NCI-H748 (cell line): Measurements from ENCODE around the gene CMTM8.

Source experiments
- DNase-seq: peaks from one replicate; lab custom pipeline; 2025; ENCODE audit not compliant: unreplicated experiment; lab: John Stamatoyannopoulos, UW

CMTM8 gene

GRCh38 chr3:32303977-32304881 is 65.7 kb downstream of the CMTM8 start:
- DNase-seq = peak; percentile 88

DNA sequence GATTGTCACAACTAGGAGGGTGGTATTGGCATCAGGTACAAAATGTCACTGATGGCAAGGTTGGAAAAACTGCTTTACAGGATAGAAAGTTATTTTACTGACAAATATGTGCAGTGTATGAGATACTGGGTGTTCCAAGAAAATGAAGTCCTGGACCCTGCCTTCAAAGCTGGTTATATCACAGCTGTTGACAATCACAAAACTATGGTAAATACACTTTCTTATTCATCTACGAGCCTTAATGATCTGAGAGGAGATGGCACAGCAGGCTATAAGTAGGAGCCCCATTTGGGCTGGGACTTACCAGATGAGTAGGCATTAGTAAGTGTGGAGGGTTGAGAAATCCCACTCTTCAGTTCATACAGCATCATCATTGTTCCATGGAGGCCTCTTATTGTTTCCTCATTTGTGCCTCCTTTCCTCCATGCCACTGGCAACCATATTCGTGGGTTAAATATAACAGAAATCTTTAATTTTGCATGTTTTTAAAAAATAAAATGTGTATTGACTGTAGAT is 66.9 kb downstream of the CMTM8 start:
- DNase-seq = no peak

DNA sequence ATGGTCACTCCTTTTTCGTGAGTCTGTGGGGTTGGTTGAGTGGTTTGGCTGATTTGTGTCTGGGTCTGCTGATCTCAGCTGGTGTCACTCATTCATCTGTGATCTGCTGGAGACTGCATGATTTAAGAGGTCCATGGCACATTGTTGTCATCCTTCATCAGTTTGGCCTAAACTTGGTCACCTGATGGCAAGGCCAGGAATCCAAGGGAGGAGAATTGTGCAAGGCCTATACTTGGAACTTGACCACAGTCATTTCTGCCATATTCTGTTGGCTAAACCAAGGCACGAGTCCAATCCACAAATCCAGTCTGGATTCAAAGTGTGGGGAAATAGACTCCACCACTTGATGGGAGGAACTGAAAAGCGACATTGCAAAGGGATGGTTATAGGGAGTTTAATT is 67.6 kb downstream of the CMTM8 start:
- no peak for DNase-seq

DNA sequence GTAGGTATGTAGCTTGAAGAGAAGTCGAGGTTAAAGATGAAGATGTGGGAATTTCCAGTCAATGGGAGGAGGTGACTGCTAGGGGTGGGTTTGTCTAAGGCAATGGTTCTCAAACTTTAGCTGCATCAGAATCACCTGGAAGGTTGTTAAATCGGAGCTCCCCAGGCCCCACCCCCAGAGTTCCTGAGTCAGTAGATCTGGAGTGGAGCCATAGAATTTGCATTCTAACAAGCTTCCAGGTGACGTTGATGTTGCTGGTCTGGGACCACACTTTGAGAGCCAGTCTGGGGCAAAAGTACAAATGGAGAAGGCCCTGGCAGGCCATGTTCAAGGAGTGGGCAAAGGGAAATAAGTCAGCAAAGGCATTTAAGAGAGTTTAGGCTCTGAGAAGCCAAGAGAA is 69.1 kb downstream of the CMTM8 start:
- no peak for DNase-seq

- DNase-seq = no peak
Observed at GRCh38 chr3:32308378-32308777, 69.9 kb downstream of the CMTM8 start.

GRCh38 chr3:32309654-32310242 is 71.3 kb downstream of the CMTM8 start:
- no peak for DNase-seq

- peak; percentile 7 for DNase-seq
Observed at GRCh38 chr3:32310336-32310735, 71.9 kb downstream of the CMTM8 start.

DNA sequence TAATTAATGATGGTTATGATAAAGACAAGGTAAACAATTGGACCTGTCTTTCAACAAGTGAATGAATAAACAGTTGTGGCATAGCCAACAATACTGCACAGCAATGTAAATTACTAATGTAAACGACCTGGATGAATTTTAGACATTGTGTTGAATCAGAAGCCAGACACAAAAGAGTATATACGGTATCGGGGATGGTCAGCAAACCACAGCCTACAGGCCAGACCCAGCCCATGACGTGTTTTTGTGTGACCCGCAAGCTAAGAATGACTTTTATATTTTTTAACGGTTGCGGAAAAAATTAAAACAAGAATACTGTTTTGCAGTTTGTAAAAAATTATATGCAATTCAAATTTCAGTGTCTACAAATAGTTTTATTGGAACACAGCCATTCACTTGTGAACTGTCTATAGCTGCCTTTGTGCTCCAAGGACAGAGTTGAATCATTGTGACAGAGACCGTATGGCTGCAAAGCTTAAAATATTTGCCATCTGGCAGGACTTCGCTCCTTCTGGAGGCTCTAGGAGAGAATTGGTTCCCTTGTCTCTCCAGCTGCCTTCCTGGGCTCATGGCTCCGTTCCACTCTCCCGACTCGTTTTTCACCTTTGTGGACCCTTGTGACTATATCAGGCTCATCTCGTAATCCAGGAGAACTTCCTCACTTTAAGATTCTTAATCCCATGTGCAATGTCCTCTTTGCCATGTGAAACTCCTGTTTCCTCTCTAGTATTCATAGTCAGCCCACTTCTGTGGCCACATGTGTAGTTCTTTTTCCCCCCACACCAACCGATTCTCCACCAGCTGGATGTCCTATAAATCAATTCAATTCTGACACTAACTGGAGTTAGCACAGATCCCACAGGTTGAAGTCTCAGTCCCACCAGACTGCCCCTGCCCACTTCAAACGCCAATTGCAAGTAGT is 72.7 kb downstream of the CMTM8 start:
- DNase-seq = peak; percentile 29

DNA sequence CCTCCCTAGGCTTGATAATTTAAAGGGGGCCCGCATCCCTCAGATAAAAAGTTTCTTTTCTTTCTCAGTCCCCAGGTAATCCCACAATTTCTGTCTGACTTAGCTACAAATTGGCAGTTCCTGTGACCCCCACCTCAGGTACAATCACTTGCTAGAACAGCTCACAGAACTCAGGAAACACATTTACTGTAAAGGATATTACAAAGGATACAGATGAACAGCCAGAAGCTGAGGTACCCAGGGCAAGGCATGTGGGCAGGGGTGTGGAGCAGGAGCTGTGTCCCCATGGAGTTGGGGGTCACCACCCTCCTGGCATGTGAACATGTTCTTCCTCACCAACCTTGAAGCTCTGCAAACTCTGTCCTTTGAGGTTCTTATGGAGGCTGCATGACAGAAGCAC is 73.8 kb downstream of the CMTM8 start:
- no peak for DNase-seq

GRCh38 chr3:32313169-32313568 is 74.7 kb downstream of the CMTM8 start:
- DNase-seq = no peak

- DNase-seq = no peak
Observed at GRCh38 chr3:32313723-32314473, 75.4 kb downstream of the CMTM8 start.

DNA sequence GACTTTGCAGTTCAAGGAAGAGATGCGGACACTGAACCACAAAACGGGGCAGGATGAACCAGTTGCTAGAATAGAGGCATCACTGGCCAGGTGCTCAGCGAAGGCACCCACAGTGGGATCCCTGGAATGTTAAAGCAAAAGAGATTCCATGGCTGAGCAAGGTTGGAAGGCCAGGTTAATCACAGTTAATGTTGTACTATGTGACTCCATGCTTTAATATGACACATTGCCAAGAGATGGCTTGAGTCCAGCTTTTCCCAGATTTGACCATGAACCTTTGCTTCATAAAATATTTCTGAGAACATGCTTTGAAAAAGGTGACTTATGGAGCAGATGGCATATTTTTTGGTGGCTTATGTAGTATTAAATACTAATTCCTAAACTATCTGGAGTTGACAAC is 77.0 kb downstream of the CMTM8 start:
- DNase-seq = no peak

DNA sequence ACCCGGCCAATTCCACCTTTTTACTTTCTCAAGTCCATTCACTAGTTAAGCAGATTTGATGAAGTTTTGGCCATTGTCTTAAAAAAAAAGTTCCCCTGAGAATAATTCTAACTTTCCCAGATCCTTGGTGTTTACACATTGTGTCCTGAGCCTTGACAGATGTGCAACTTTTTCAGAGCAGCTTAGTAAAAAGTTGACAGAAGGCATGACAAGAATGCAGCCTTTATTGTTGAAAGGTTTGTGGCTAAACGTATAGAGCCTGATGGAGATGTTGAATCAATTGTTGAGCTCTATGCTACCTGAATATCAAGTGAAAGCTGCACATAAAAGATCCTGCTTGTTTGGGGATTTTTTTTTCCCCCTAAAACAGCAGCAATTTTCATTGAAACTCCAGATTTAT is 77.8 kb downstream of the CMTM8 start:
- no peak for DNase-seq

DNA sequence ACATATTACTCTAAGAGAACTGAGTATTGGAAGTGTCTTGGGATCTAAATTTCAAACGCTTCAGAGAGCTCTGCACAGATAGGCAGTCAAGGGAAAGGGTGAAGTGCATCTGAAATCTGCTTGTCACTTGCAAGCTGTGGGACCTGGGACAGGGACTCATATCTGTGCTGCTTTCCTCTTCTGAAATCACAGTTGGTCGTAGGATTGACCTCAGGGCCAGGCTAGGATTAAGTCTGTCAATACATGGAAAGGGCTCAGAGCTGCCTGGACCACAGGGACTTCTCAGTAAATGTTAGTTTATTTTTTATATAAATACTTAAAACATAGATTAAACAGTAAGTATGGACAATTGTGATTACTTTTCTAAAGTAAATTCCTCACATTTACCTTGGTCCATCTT is 78.5 kb downstream of the CMTM8 start:
- no peak for DNase-seq

GRCh38 chr3:32319607-32320006 is 81.1 kb downstream of the CMTM8 start:
- DNase-seq = no peak

DNA sequence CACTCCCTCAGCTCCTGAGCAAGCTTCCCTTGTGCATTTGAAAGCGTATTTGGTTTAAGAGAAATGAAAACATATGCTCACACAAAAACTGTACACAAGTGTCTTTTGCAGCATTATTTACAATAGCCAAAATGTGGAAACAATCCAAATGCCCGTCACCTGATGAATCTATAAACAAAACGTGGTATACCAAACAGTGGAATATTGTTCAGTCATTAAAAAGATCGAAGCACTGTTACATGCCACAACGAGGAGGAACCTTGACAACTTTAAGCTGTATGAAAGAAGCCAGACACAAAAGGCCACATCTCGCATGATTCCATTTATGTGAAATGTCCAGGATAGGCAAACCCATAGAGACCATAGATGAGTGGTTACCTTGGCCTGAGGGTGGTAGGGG is 81.6 kb downstream of the CMTM8 start:
- DNase-seq = peak; percentile 7

GRCh38 chr3:32321095-32321790 is 82.8 kb downstream of the CMTM8 start:
- DNase-seq = peak; percentile 83

DNA sequence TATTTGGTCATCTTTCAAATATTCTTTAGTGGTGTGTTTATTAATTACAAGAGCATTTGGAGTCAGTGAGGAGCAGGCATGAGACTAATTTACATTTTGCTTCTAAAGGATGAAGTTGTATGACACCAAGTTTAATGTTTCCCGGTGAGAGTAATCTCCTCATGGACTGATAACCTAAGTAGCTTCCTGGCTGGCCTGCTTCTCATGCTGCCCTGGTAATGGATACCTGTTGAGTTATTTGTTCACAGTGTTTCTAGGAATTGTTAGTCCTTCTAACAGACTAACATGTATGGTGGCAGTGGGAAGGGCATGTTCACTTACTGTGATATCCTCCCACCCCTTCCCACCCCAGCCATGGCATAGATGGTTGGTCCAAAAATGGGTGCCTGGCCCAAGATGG is 83.8 kb downstream of the CMTM8 start:
- no peak for DNase-seq

DNA sequence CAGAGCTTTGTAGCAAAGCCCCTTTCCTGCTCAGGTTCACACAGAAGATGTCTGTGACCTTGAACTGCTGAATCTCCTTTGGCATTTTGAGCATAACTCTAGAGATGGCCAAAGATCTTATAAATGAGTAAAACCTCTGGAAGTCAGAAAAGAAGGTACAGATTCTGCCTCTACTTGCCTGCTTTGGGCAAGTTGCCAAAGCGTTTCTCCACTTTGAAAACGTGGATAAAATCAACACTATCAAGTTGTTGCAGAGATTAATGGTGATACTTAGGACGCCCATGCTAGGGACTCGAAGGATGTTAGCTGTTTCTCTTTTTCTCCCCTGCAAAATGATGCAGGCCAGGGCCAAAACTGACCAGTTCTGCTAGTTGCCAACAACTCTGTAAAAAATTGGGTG is 85.1 kb downstream of the CMTM8 start:
- no peak for DNase-seq

DNA sequence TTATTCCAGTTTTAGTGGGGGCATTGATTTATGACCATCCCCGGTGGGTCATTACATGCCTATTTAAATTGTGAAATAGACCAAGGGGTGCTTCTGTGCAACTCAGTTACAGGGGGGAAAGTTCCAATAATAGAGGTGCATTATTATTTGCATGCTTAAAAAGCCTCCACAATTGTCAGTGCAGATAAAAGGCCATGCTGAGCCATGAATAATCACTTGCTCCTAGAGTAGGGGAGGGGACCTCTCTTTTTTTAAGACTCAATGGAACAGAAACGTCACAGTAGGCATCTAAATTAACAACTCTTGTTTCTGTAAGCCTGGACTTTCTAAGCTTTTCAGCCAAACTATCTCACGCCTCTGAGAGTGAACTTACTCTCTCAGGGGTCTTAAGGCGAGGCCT is 86.7 kb downstream of the CMTM8 start:
- no peak for DNase-seq
